Stimulated activated CD4-positive, alpha-beta T cell treated with anti-CD3 and anti-CD28 coated beads, Interleukin-1b, Interleukin-23, amount 100 ng/mL, for 24 hours (primary cell): ENCODE data around the gene SRGAP2B.
"Not testable (repeated sequence)": the region's sequence is repeated elsewhere in the genome, so short reads cannot be mapped to it uniquely, and the experiment has no call there.

ENCODE experiments used
- DNase-seq, 4 experiments: peaks; one replicate each; pipeline ENCODE4 v3.0.0-alpha.2; 2020; ENCODE audit warnings: low read depth in 4 of 4, low spot score in 1 of 4

SRGAP2B gene

DNA sequence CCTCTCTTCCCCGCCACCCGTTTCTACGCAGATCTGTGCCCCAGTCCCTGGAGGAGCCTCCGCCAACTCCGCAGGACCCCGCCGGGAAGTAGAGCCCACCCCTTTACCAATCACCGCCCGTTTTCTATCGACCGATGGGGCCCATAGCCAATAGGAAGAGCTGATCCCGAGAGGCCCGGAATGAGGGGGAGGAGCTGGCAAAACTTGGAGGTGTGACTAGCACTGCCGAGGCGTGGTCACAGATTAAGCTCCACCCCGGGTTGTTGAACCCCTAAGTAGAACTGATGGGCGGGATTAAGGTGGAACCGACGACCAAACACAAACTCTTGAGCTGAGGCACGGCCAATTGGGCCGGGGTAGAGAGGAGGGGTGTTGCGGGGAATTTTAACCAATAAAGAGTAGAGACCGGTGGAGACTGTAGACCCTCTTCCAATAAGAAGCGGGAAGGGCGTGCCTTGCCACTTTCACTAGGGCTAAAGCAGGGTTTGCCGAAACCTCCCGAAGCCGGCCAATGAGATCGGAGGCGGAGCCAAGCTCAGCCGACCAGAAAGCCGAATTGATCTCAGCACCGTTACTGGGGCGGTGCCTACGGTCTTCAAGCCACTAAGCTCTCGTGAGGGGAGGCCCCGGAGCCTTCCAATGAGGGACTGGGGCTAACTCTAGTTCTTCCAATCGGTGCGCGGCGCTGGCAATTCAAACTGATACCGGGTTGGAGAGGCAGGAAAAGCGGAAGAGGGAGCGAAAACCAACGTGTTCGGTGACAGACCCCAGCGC lies at the start of gene SRGAP2B, which contains the start of gene FAM72D:
SRGAP2B (minus strand) TSS at position 45 of the 774 bp plus-strand sequence. CDS start 2,427 bp downstream, outside the sequence.
FAM72D (plus strand) TSS at position 691 of the 774 bp plus-strand sequence. CDS start 874 bp downstream, outside the sequence.
- DNase-seq = not testable (repeated sequence)

DNA sequence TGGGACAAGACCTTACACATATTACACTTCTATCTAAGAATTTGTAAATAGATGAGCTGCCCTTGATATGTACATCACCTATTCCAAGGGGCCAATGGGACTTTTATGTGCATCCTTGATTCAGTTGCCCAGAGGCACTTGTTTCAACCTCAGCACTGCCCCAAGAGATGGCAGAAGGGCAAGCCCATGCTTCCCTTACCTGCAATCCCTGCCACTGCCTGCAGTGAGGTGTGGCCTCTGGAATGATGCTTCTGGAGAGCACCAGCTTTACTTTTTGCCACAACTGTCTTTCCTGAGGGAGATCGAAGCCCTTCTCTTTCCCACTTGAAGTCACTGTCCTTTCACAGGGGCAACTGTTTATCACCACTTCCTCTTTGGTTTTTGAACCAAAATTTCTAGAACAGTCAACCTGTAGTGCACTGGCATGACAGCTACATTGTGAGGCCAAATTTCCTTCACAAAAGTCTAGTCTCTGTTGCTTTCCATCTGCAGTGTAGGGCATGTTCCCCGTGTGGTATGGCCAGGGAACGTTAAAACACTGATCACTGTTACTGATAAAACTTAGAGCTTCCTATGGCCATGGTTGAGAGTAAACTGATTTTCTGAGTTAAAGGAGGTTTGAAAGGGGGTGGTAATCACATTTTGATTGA lies 49.3 kb upstream of the SRGAP2B start:
- DNase-seq = not testable (repeated sequence)

DNA sequence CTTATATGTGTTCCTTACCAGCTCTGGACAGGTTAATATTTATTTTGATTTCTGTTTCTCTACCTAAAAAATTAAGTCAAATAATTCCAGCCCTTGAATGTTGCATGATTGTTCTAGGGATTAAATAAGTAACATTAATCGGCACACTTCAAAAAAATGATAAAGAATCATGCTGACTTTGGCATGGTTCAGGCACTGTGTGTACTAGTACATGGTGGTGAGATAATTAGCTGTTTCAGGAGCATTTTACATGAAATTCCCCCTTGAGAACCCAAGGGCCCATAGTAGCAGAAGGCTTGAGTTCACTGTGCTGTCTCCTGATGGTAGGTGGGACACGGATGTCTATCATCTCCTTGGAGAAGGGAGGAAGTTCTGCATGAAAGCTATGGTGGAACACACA lies 45.4 kb upstream of the SRGAP2B start:
- DNase-seq = not testable (repeated sequence)

DNA sequence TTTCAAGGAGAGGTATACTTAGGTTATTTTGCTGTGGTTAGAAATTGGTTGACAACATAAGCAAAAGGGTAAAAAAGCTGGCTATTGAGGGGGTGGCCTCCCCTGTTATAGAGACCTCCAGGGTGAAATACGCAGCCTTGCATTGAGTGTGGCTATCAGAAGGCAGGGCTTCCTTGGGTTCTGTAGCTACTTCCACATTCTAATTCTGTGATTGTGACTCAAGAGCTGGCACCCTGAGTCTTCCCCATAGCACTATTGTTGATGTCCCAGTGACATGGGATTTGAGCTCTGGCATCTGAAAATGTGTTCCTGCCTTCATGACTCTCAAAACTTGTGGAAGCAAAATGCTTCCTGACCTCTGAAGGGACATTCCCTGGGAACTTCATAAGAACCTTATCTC lies 39.3 kb upstream of the SRGAP2B start:
- not testable (repeated sequence) for DNase-seq

DNA sequence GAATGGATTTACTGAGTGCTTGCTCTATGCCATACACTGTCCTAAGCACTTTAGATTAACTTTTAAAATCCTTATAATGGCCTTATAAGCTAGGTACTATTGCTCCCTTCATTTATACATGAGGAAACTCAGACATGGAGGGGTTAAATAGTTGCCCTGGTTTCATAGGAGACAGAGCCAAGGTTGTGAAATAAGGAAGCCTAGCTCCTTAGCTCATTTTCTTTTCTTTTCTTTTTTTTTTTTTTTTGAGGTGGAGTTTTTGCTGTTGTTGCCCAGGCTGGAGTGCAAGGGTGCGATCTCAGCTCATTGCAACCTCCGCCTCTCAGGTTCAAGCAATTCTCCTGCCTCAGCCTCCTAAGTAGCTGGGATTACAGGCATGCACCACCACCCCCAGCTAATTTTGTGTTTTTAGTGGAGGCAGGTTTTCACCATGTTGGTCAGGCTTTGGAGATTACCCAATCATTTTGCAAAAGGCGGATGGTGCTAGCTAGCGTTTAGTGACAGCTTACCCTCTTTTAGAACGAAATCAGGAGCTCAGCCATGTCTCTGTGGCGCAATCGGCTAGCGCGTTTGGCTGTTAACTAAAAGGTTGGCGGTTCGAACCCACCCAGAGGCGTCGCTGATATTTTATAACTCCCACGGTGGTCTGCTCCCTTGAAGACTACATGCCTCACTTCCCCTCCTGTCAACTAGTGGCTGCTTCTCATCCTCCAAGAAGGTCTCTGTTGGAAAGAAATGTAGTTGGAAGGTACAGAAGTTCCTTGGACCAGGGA lies 33.8 kb upstream of the SRGAP2B start:
- not testable (repeated sequence) for DNase-seq

DNA sequence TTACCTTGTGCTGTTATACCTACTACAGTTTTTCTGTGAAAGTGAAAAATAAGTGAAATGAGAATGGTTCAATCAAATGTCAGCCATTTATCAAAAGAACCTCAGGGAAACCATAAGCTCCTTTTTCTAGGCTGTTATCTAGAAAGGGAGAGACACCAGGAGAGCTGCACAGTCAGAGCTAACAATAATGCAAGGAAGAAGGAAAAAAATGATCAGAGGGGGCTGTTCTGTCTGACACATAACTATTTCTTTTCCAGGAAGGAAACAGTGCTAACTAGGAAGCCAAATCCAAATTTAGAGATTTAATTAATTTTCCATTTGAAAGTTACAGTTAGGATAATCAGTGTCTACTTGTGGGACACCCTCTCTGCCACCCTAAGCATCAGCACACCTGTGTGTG lies 32.0 kb upstream of the SRGAP2B start:
- not testable (repeated sequence) for DNase-seq

DNA sequence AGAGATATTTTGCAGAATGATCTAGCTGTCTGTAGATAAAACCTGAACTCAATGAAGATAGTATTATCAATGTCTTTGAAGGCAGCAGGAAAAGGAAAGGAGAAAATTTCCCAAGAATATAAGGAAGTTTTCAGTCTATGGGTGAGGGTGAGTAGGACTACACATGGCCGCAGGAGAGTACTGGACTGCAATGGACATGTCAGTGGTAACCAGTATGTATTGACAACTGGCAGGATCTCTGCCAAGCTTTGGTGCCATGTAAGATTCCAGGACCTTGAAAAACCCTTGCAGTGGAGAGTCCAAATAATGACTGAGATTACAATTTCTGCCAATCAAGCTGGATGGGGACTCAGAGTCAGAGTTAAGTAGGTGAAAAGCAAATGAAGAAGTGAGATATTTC lies 30.0 kb upstream of the SRGAP2B start:
- DNase-seq = not testable (repeated sequence)

DNA sequence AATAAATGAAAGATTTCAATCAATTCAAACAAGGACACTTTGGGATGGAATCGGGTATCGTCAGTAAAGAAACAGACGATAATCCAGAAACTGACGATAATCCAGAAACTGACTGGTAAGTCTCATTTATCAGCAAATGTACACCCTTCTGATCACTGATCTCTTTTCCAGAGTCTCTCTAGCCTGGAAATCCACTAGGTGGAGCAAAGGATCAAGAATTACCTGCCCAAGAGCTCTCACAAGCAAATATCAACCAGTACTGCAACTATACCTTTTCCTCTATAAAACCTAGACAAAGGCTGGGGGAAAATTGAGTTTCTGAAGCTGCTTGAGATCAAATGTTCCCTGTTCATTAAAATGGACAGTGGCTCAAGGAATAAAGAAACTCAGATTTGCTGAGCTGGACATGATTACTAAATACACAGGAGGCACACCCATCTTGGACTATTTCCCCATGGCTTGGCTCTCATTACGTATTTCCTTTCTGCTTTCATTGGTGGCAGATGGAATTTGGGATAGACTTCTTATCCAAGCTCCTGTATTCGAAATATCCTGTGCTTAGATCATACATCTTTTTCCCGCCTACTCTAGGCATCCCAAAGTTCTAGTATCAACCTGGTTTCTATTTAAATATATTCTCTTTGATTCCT lies 29.0 kb upstream of the SRGAP2B start:
- DNase-seq = not testable (repeated sequence)

DNA sequence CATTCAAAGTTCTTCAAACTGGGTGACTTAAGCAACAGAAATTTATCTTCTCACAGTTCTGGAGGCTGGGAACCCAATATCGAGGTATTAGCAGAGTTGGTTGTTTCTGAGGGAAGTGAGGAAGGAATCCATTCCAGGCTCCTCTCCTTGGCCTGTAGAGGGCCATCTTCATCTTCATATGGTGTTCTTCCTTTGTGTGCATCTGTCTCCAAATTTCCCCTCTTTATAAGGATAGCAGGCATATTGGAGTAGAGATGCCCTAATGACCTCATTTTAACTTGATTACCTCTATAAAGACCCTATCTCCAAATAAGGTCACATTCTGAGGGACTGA lies 27.9 kb upstream of the SRGAP2B start:
- DNase-seq = not testable (repeated sequence)

DNA sequence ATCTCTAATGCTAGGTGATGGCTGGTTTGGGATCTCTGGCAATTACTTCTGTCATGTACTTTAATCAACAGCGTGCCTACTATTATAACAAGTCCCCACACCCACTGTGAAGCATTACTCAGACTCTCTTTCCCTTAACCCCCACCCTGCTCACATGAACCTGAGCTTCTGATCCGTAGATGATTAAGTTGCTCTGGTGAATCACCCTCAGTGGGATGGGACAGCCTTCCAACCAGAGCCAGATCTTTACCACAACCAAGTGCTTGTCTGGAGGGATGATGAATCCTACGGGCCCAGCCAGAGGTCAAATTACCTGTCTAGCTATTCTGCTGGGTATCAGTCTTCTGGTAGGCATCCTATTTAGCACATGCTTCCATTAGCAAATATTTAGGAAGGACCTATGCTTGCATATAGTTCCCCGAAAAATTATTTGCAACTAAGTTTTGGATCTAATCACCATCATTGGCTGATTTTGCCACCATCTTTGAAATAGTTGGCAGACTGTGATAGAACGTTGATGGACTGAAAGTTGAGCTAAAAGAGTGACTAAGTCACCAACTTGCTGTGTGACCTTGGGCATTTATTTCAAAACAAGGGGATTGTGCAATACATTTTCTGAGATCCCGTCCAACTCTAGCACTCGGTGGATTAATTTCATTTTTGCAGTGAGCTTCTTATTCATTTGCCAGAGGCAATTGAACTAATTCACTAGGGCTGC lies 27.4 kb upstream of the SRGAP2B start:
- DNase-seq = not testable (repeated sequence)

DNA sequence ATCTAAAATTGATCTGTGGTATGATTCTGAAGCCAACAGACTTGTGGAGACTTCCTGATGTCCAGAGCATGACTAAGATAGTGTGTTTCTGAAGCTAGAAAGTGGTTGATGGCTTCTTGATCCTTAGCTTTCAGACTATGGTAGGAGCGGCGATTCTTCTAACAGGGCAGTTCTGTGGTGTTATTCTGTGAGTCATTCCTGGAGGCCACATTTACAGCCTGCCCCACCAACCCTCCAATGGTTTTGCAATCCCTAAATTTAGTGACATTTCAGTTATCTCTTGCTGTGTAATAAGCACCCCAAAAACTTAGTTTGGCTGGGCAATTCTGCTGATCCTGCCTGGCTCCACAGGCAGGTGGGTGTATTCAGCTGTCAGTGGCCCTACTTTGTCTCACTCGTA lies 24.7 kb upstream of the SRGAP2B start:
- DNase-seq = not testable (repeated sequence)

DNA sequence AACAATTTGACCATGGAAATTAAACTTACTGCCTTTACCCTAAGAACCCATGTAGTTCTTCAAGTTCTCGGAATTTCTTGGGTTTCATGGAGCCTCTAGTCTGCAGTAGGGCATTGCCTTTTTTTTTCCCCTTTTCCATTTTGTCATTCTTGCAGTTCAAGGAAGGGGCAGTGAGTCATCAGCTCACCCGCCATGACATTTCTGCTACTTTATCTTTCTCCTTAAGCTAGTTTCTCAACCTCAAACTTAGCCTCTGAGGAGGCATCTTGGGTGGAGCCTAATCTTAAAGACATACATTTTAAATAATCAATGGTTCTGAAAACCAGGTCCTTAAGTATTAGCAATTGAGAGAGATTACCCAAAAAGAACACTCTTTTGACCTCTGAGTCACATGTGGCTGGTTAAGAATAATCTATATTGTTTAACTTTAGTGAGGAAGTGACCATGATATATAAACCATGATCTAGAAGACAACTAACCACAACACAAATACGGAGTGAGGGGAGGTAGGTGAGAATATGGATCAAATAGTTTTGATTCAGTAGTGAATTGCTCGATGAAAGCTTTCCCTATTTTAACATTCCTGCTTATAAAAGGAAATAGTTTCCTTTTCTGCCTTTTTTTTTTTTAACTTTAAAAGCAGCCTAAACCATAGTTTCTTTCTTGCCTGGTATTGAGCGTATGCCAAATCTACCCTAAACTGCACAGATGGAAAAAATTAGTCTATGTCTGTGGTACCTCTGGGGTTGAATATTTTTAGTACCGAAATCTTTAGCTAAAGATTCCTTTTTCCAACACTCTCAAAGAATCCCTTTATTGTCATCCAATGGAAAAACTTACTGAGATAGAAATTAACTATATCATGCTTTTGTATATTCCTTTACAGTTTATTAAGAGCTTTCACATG lies 20.7 kb upstream of the SRGAP2B start:
- not testable (repeated sequence) for DNase-seq

DNA sequence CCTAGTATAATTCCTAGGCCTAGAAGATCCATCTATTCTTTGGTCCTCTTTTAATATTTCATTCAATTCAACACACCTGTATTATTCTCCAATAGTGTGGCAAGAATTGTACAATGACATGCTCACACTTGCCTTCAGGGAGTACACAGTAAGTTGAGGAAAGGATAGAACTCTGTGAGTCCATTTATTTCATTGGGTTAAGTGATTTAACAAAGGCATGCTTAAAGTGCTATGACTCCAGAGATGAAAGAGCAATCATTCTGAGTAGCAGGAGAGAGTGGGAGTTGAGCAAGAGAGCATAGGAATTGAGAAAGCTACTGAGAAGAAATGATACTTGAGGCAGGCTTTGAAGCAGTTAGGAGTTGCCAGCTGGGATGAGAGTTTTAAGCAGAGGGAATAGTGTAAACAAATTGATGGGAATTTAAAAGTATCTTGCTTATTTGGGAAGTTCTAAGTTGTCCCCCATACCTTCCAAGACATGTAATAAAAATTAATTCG lies 19.5 kb upstream of the SRGAP2B start:
- not testable (repeated sequence) for DNase-seq

DNA sequence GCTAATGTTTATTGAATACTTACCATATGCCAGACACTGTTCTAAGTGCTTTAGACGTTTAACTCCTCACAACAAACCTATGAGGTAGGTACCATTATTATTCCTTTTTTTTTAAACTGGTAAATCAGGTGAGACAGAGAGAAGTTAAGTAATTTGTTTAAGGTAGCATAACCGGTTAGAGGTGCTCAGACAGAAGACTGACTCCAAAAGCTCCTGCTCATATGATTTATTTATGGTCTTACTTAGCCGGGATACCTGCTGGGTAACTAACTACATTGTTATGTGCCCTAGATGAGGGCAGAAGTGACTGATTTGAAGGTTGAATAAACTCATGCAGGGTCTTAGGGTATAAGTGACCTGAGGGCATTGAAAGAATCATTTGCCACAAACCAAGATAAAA lies 17.6 kb upstream of the SRGAP2B start:
- not testable (repeated sequence) for DNase-seq

DNA sequence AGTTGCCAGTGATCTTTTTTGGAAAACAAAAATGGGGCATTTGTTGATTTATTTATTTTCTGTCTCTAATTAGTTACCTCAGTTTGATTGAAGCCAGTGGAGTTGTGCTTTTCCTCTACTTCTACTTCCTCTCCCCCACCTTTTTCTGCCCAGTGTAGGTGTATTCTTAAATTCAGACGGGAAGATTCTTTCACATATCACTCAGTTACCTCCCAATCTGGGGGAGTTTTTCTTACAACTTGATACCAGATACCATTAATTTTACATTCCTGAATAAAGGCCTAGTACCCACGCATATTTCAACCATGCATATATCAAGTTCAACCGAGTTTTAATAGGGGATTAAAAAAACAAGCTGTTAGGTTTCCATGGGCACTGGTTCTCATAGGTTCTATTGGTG lies 16.5 kb upstream of the SRGAP2B start:
- not testable (repeated sequence) for DNase-seq

DNA sequence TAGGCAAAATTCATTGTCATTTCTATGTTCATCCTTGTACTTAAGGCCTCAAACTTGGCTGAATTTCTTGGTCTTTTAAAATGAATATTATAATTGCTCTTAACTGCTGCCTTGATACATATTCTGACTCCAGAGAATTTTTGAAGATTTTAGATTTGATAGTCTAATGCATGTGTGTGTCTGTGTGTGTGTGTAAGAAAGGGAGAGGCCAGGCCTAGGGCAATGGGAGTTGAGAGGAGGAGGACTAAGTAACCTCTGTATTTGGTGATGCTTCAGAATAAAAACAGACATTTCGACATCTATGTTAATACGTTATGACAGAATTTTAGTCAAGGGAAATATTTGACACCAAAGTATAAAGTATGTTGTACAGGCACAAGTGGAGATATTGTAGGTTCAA lies 8.2 kb upstream of the SRGAP2B start:
- not testable (repeated sequence) for DNase-seq

DNA sequence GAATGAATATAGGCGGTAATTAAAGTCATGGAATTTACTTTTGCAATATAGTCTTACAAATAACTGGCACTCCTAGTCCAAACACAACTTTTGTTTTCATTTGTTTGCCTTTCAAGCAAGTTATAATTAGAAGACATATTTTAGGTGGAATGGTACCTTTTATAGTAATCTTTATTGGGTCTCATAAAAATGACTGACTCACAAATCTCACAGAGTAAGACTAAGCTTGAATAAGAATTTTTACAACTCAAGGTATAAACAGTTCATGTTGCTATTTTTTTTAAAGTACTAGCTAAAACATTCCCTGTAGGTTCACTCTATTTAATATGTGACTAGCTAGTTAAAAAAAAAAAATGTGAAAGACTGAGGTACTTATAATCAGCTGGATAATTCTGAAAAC lies 6.6 kb upstream of the SRGAP2B start:
- not testable (repeated sequence) for DNase-seq

DNA sequence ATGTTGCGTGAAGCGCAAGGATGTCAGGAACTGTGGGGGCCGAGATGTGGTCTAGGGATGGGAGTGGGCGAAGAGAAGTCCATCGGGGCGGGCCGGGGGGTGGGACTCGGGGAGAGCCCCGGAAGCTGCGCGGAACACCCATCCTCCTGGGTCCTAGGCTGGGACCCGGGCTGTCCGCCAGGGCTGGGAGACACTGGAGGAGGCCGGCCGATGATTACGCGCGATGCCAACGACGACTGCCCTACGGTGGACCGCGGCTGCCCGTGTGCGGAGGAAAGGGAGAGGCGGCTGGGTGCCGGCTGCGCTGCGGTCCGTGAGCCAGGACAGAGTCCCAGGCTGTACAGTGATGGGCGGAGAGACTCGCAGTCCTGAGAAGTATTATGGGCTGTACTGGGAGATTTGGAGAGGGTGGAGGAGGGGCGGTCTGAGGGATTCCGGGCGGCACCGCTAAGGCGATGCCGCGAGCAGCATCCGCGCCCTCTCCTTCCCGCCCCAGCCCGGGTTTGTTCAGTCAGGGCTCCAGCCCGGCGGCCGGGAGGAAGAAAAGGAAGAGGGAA lies 395 bp downstream of the SRGAP2B start:
- peak in 1 of 4 experiments; percentile 0 for DNase-seq
